PC-3 (cell line): ENCODE measurements around the gene EFTUD2.

ENCODE experiments used
- EZH2 ChIP-seq: fragments of 300-600 bp; sonication (generic); IDR thresholded peaks from one replicate; pipeline ENCODE4 v1.6.1; 2017; ENCODE audit warnings: antibody characterized with exemption, mild to moderate bottlenecking, low read length; ENCODE audit not compliant: unreplicated experiment
- TF ChIP-seq, protein P1 (sequence below): fragments of 300-600 bp; sonication (generic); conservative IDR thresholded peaks from 2 replicates; pipeline ENCODE4 v1.5.1; 2017; ENCODE audit warnings: antibody characterized with exemption, low read depth, mild to moderate bottlenecking, low read length

DNA sequence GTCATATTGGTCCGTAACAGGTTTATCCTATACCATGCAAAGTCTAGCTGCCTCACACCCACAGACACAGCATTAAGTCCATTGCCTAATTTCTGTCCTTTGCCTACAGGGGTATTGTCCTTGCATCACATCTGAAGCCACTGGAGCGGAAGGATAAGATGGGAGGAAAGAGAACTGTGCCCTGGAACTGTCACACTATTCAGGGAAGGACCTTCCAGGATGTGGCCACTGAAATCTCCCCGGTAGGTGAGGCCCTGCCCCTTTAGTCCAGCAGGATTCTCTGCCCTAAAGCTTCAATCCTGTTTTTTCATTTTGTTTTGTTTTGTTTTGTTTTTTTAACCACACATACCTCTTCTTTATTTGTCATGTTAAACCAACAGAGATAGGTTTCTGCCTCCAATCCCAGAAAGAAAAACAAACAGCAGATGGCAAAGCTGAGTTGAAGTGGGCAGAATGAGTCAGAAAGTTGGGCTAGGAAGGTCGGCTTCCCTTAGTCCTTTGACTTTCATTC, 2.2 kb upstream of the EFTUD2 start:
- TF ChIP-seq EZH2, result no peak
- TF ChIP-seq, protein P1, sequence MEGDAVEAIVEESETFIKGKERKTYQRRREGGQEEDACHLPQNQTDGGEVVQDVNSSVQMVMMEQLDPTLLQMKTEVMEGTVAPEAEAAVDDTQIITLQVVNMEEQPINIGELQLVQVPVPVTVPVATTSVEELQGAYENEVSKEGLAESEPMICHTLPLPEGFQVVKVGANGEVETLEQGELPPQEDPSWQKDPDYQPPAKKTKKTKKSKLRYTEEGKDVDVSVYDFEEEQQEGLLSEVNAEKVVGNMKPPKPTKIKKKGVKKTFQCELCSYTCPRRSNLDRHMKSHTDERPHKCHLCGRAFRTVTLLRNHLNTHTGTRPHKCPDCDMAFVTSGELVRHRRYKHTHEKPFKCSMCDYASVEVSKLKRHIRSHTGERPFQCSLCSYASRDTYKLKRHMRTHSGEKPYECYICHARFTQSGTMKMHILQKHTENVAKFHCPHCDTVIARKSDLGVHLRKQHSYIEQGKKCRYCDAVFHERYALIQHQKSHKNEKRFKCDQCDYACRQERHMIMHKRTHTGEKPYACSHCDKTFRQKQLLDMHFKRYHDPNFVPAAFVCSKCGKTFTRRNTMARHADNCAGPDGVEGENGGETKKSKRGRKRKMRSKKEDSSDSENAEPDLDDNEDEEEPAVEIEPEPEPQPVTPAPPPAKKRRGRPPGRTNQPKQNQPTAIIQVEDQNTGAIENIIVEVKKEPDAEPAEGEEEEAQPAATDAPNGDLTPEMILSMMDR, result peak; percentile 69
